HCT116 (cell line): Measurements from ENCODE around the gene OLA1.

Experiments
- EZH2 ChIP-seq: fragments of 200-600 bp; sonication (generic); IDR thresholded peaks from 2 replicates; pipeline ENCODE4 v1.6.1; 2017; ENCODE audit warnings: antibody characterized with exemption, mixed run types
- EZH2phosphoT487 ChIP-seq: fragments of 200-600 bp; IDR thresholded peaks from 2 replicates; pipeline ENCODE4 v1.6.1; 2018; ENCODE audit warnings: antibody characterized with exemption, borderline replicate concordance
- JUND ChIP-seq: IDR thresholded peaks from 2 replicates; pipeline ENCODE4 v1.6.1; 2012
- POLR2A ChIP-seq: IDR thresholded peaks from 2 replicates; pipeline ENCODE4 v1.7.0; 2011; ENCODE audit warnings: borderline replicate concordance; ENCODE audit not compliant: insufficient read depth, insufficient read length; ENCODE audit errors: extremely low read depth
- POLR2AphosphoS5 ChIP-seq: IDR thresholded peaks from 2 replicates; pipeline ENCODE4 v1.6.1; 2011; ENCODE audit warnings: mild to moderate bottlenecking, low read depth, low read length, moderate library complexity
- SP1 ChIP-seq: IDR thresholded peaks from 2 replicates; pipeline ENCODE4 v1.6.1; 2012; ENCODE audit warnings: low read depth
- SRF ChIP-seq: IDR thresholded peaks from 2 replicates; pipeline ENCODE4 v1.6.1; 2012; ENCODE audit warnings: low read depth
- TCF7L2 ChIP-seq: IDR thresholded peaks from 2 replicates; pipeline ENCODE4 v1.7.0; 2011; ENCODE audit warnings: borderline replicate concordance, inconsistent platforms; ENCODE audit not compliant: insufficient read depth, insufficient read length; ENCODE audit errors: extremely low read depth
- YY1 ChIP-seq: IDR thresholded peaks from 2 replicates; pipeline ENCODE4 v1.6.1; 2011; ENCODE audit warnings: low read length, low read depth, moderate library complexity, mild to moderate bottlenecking; ENCODE audit not compliant: insufficient replicate concordance; ENCODE audit errors: extremely low read depth
- TF ChIP-seq, protein P1 (sequence below), 3 experiments: fragments of 200-600 bp in 1 of 3; sonication (generic) in 1 of 3; IDR thresholded peaks in 2 of 3; conservative IDR thresholded peaks in 1 of 3; 2 replicates each; pipeline ENCODE4 v1.5.1; 2012 to 2017; ENCODE audit warnings: low read depth in 2 of 3, low read length in 2 of 3, antibody characterized with exemption in 1 of 3, borderline replicate concordance in 1 of 3, control low read depth in 1 of 3, mild to moderate bottlenecking in 1 of 3, mixed read lengths in 1 of 3, mixed run types in 1 of 3, moderate library complexity in 1 of 3; ENCODE audit not compliant: insufficient read depth in 1 of 3

- no peak for TF ChIP-seq SP1
- TF ChIP-seq POLR2A = no peak
- TF ChIP-seq JUND = no peak
- no peak for TF ChIP-seq POLR2AphosphoS5
- TF ChIP-seq, protein P1, sequence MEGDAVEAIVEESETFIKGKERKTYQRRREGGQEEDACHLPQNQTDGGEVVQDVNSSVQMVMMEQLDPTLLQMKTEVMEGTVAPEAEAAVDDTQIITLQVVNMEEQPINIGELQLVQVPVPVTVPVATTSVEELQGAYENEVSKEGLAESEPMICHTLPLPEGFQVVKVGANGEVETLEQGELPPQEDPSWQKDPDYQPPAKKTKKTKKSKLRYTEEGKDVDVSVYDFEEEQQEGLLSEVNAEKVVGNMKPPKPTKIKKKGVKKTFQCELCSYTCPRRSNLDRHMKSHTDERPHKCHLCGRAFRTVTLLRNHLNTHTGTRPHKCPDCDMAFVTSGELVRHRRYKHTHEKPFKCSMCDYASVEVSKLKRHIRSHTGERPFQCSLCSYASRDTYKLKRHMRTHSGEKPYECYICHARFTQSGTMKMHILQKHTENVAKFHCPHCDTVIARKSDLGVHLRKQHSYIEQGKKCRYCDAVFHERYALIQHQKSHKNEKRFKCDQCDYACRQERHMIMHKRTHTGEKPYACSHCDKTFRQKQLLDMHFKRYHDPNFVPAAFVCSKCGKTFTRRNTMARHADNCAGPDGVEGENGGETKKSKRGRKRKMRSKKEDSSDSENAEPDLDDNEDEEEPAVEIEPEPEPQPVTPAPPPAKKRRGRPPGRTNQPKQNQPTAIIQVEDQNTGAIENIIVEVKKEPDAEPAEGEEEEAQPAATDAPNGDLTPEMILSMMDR (IDR thresholded peaks at IDR 0.05 in 2 of 3, conservative IDR thresholded peaks at IDR 0.05 in 1 of 3; ENCODE audit: borderline replicate concordance in 1 of 3, insufficient read depth in 1 of 3, low read depth in 2 of 3, low read length in 2 of 3) = no peak
- no peak for TF ChIP-seq SRF
- TF ChIP-seq TCF7L2 = no peak
- no peak for TF ChIP-seq EZH2
- TF ChIP-seq YY1 = no peak
- TF ChIP-seq EZH2phosphoT487 = no peak
Observed at GRCh38 chr2:174125090-174125489, 123.2 kb downstream of the OLA1 start.
